Bronchial epithelial cell (primary cell): Measurements from ENCODE around the gene PTPRCAP. TPM values are rescaled to one million over a fixed set of nuclear protein-coding genes. Genes with fewer than 3 reads are reported as not detected.

ENCODE experiments used
- DNase-seq: peaks from one replicate; pipeline ENCODE4 v3.0.0-alpha.2; 2010; ENCODE audit warnings: low read depth
- FAIRE-seq: peaks from 2 replicates; lab custom pipeline; 2011; peaks lifted over from hg19 to GRCh38; lab: Jason Lieb, UNC
- H3K27me3 ChIP-seq: 2 replicates; pipeline ENCODE4 v1.5.1; 2011; ENCODE audit warnings: low read length; ENCODE audit not compliant: control insufficient read depth, insufficient read depth
- H3K36me3 ChIP-seq: 2 replicates; pipeline ENCODE4 v1.5.1; 2011; ENCODE audit warnings: low read length; ENCODE audit not compliant: control insufficient read depth, insufficient read depth
- H3K4me3 ChIP-seq: 2 replicates; pipeline ENCODE4 v1.5.1; 2011; ENCODE audit warnings: mild to moderate bottlenecking, low read depth, low read length, control low read depth
- total RNA-seq: library from RNA; depleted of rRNA; stranded (reverse); fragments of >200 nt; gene quantifications from 2 replicates; pipeline ENCODE4 v1.2.1, GENCODE V29; 2014
- TF ChIP-seq, protein P1 (sequence below): IDR thresholded peaks from 2 replicates; pipeline ENCODE4 v1.5.1; 2011; ENCODE audit warnings: mild to moderate bottlenecking, moderate library complexity, low read length, control low read depth, inconsistent platforms; ENCODE audit not compliant: insufficient read depth, severe bottlenecking

The PTPRCAP gene
- total RNA-seq, 1 donor from 2014 or later: 0.26 TPM

DNA sequence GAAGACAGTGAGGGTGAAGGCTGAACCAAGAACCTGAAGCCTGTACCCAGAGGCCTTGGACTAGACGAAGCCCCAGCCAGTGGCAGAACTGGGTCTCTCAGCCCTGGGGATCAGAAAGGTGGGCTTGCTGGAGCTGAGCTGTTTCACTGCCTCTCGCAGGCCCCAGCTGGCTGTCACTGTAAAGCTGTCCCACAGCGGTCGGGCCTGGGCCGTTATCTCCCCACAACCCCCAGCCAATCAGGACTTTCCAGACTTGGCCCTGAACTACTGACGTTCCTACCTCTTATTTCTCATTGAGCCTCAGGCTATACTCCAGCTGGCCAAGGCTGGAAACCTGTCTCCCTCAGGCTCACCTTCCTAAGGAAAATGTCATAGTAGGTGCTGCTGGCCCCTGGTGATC lies 39.9 kb downstream of the PTPRCAP start:
- H3K4me3 ChIP-seq: no peak overlapping the region
- TF ChIP-seq, protein P1, sequence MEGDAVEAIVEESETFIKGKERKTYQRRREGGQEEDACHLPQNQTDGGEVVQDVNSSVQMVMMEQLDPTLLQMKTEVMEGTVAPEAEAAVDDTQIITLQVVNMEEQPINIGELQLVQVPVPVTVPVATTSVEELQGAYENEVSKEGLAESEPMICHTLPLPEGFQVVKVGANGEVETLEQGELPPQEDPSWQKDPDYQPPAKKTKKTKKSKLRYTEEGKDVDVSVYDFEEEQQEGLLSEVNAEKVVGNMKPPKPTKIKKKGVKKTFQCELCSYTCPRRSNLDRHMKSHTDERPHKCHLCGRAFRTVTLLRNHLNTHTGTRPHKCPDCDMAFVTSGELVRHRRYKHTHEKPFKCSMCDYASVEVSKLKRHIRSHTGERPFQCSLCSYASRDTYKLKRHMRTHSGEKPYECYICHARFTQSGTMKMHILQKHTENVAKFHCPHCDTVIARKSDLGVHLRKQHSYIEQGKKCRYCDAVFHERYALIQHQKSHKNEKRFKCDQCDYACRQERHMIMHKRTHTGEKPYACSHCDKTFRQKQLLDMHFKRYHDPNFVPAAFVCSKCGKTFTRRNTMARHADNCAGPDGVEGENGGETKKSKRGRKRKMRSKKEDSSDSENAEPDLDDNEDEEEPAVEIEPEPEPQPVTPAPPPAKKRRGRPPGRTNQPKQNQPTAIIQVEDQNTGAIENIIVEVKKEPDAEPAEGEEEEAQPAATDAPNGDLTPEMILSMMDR: no peak
- FAIRE-seq (no peak), DNase-seq (no peak)
- H3K36me3 ChIP-seq: peaks cover 24% of the 10 kb centered on the region
- H3K27me3 ChIP-seq: no peaks in the 10 kb centered on the region

DNA sequence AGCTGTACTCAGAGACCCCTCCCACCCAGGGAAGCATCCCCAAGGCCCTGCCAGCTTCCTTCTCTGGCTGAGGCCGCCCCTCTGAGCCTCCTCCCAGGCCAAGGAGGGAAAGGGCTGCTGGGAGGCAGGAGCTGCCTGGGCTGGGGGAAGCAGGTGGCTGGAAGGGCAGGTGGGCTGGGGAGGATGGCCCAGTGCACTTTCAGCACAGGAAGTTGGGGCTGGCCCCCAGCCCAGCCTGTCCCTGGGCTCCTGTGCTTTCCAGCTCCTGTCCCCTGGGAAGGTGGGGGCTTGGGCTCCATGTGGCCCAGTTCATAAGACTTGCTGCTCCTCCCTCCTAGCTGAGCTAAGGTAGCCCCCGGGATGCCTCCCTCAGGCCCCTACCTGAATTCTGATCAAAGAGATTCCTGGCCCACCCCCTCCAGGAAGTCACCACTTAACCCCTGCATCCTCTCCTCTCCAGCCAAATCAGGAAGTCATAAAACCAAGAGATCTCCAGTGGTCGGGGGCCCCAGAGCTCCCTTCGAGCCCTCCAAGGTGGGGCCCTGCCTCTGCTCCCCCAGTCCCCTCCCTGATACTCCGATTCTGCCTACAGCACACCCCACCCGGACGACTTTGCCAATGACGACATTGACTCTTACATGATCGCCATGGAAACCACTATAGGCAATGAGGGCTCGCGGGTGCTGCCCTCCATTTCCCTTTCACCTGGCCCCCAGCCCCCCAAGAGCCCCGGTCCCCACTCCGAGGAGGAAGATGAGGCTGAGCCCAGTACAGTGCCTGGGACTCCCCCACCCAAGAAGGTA lies 40.7 kb downstream of the PTPRCAP start:
- Histone ChIP-seq H3K36me3 (peaks cover 24% of the 10 kb centered on the region), H3K4me3 (no peak overlapping the region), H3K27me3 (no peaks in the 10 kb centered on the region)
- no peak for DNase-seq
- no peak for FAIRE-seq
- TF ChIP-seq, protein P1: no peak

GRCh38 chr11:67396259-67396581 lies 41.3 kb downstream of the PTPRCAP start:
- DNase-seq (no peak), FAIRE-seq (no peak)
- Histone ChIP-seq H3K4me3 (no peak overlapping the region), H3K36me3 (peaks cover 24% of the 10 kb centered on the region), H3K27me3 (no peaks in the 10 kb centered on the region)
- TF ChIP-seq, protein P1: no peak

- DNase-seq (no peak), FAIRE-seq (no peak)
- Histone ChIP-seq H3K36me3 (peaks cover 24% of the 10 kb centered on the region), H3K4me3 (no peak overlapping the region), H3K27me3 (no peaks in the 10 kb centered on the region)
- TF ChIP-seq, protein P1: no peak
These were observed 41.8 kb downstream of the PTPRCAP start for GRCh38 chr11:67395555-67396258.

DNA sequence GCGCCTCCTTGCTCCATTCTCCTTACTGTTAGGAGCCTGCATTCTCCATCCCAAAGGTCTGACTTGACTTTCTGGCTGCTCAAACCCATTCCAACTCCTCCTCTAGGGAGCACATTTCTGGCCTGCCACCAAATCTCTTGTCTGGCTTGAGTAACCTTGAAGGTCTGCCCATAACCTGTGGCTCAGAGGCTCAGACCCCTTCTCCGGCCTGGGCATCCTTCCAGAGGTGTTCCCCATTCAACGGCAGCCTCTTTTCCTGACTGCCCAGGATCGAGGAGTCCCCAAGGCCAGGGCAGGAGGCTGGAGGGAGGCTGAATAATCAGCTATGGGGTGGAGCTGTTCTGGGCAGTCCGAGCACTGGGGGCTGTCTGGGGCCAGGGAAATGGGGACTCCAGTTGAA lies 43.5 kb downstream of the PTPRCAP start:
- Histone ChIP-seq H3K36me3 (peaks cover 19% of the 10 kb centered on the region), H3K27me3 (no peaks in the 10 kb centered on the region), H3K4me3 (no peak overlapping the region)
- no peak for DNase-seq
- TF ChIP-seq, protein P1: no peak
- FAIRE-seq: no peak
